ENCODE results near the gene POU3F1. TPM values are rescaled to one million over a fixed set of nuclear protein-coding genes. Genes with fewer than 3 reads are reported as not detected.

The POU3F1 gene
- total RNA-seq, 1 donor from 2014 or later: 0.32 TPM

DNA sequence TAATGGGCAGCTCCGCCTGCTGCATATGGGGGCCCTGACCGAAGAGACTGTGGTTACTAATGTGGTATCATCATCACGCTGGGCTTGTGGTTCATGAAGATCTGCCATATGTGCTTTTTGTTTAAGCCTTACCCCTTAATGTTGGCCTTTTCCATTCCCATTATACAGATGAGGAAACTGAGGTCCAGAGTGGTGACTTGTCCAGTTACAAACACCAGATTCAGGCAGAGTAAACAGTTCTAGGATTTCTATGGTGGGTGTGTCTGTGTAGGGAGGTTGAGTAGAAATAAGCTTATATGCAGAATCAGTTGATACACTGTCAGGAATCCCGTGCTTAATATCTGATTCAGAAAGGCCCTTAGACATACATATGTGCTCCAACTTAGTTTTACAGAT lies 33.4 kb downstream of the POU3F1 start:
- peaks cover 33% of the 10 kb centered on the region for H3K36me3 Mint-ChIP-seq (ENCODE audit: low read depth)
- intact Hi-C loops (cut with micrococcal nuclease): loop anchor here (5.0 kb wide), 1 partner anchor 201 kb away; no protein-coding TSS in a partner anchor
- H3K4me3 Mint-ChIP-seq (ENCODE audit: low read depth): peak overlapping the region; percentile 95
- H3K27me3 Mint-ChIP-seq (ENCODE audit: low read depth): no peaks in the 10 kb centered on the region
- peaks cover 45% of the 10 kb centered on the region for H3K4me1 Mint-ChIP-seq (ENCODE audit: low read depth)
- H3K9me3 Mint-ChIP-seq: no peaks in the 10 kb centered on the region
- H3K27ac Mint-ChIP-seq: peak overlapping the region; percentile 92
- DNase-seq (ENCODE audit: low spot score): no peak

DNA sequence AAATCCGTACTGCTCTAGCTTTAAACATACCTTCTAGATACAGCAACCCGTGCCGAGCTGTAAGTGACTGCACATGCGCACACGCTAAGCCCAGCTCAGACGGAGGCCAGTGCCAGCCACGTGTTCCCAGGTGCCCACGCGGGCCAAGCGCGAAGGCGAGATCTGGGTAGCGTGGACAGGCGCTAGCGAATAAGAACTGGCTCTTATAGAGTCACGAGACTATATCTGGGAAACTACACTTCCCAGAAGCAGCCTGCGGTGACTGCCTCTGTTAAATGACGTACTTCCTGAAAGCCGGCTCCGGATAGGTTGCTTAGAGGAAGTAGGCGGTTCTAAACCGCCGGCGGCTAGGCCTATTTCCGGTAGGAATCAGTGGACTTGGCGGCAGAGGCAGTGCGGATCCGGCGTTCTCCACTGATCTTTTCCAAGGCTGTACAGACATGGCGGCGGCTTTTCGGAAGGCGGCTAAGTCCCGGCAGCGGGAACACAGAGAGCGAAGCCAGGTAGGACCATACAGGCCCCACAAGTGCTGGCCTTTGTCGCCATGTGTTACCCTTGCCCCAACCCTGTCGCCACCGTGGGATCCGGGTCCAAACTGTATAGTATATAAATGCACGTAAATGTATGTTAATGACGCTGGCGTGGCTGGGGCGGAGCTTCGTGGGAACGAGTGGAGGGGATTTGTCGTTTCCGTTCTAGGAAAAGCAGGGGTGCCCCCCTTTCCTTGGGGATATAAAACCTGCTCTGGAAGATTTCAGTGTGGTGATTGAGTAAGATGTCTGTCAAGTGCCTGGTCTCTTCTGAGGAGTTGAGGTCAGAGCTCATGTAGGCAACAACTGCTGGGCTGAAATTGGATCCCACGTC lies 34.0 kb downstream of the POU3F1 start, which contains the start of gene UTP11:
Gene UTP11, plus strand, starts transcription at position 372 of the 864 bp plus-strand sequence. Its CDS starts 69 bp downstream, at position 441.
- intact Hi-C loops (cut with micrococcal nuclease): loop anchor here (1.0 to 5.0 kb wide), 2 partner anchors 18 to 200 kb away; no protein-coding TSS in a partner anchor
- H3K27ac Mint-ChIP-seq: peak within 1 kb of the TSS; percentile 92
- H3K9me3 Mint-ChIP-seq: no peaks in the 10 kb centered on the region
- H3K4me1 Mint-ChIP-seq (ENCODE audit: low read depth): peaks cover 45% of the 10 kb centered on the region
- peak; percentile 90 for DNase-seq (ENCODE audit: low spot score)
- H3K27me3 Mint-ChIP-seq (ENCODE audit: low read depth): no peaks in the 10 kb centered on the region
- H3K36me3 Mint-ChIP-seq (ENCODE audit: low read depth): peaks cover 30% of the 10 kb centered on the region
- H3K4me3 Mint-ChIP-seq (ENCODE audit: low read depth): peak within 1 kb of the TSS; percentile 95

DNA sequence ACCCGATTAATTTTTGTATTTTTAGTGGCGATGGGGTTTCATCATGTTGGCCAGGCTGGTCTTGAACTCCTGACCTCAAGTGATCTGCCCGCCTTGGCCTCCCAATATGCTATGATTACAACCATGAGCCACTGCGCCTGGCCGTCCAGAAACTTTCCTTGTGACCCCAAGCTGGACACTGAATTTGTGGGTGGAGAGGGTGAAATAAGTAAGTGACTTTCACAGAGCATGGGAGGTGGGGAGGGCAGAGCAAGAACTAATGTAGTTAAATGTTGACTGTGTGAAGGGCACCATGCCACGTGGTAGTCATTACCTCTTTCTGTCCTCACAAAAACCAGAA lies 36.8 kb downstream of the POU3F1 start:
- intact Hi-C loops (cut with micrococcal nuclease): loop anchor here (1.0 to 5.0 kb wide), 3 partner anchors 18 to 198 kb away; partner anchors contain the start of gene SF3A3
- Mint-ChIP-seq H3K9me3 (no peaks in the 10 kb centered on the region), H3K4me3 (ENCODE audit: low read depth) (no peak overlapping the region), H3K4me1 (ENCODE audit: low read depth) (peaks cover 35% of the 10 kb centered on the region), H3K27ac (peak overlapping the region; percentile 96), H3K36me3 (ENCODE audit: low read depth) (peaks cover 13% of the 10 kb centered on the region), H3K27me3 (ENCODE audit: low read depth) (no peaks in the 10 kb centered on the region)
- DNase-seq (ENCODE audit: low spot score): no peak

DNA sequence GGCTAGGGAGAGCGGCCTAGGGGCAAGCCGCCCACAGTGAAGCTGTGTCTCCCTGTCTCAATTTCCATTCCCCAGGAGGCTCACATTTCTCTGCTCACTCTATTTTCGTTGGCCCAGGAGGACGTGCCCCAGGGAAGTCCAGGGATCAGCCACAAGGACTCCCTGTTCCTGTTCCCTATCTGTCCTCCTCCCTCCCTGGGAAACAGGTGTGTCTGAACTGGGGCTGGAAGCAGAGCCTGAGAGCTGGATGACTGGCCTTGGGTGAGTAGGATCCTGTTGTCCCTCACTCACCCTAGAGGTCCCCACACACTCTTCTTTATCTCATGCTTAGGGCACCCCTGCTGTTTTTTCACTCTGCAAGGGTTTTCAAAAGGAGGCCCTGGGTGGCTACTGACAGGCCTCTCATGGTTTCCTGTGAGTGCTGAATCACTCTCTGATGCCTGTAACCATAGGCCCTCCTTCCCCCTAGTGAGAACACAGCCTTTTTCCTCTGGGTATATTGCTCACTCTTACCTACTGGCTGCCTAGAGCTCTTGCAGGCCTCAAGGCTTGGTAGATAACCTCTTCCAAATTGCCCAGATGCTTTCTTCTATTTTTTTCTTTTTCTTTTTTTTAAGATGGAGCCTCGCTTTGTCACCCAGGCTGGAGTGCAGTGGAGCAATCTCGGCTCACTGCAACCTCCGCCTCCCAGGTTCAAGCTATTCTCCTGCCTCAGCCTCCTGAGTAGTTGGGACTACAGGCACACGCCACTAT lies 37.3 kb downstream of the POU3F1 start:
- peak overlapping the region; percentile 96 for H3K27ac Mint-ChIP-seq
- intact Hi-C loops (cut with micrococcal nuclease): loop anchor here (1.0 kb wide), 2 partner anchors 19 kb away; partner anchors contain the start of gene SF3A3
- peak overlapping the region; percentile 40 for H3K4me3 Mint-ChIP-seq (ENCODE audit: low read depth)
- peaks cover 18% of the 10 kb centered on the region for H3K36me3 Mint-ChIP-seq (ENCODE audit: low read depth)
- DNase-seq (ENCODE audit: low spot score): peak; percentile 46
- no peaks in the 10 kb centered on the region for H3K27me3 Mint-ChIP-seq (ENCODE audit: low read depth)
- no peaks in the 10 kb centered on the region for H3K9me3 Mint-ChIP-seq
- peaks cover 40% of the 10 kb centered on the region for H3K4me1 Mint-ChIP-seq (ENCODE audit: low read depth)

DNA sequence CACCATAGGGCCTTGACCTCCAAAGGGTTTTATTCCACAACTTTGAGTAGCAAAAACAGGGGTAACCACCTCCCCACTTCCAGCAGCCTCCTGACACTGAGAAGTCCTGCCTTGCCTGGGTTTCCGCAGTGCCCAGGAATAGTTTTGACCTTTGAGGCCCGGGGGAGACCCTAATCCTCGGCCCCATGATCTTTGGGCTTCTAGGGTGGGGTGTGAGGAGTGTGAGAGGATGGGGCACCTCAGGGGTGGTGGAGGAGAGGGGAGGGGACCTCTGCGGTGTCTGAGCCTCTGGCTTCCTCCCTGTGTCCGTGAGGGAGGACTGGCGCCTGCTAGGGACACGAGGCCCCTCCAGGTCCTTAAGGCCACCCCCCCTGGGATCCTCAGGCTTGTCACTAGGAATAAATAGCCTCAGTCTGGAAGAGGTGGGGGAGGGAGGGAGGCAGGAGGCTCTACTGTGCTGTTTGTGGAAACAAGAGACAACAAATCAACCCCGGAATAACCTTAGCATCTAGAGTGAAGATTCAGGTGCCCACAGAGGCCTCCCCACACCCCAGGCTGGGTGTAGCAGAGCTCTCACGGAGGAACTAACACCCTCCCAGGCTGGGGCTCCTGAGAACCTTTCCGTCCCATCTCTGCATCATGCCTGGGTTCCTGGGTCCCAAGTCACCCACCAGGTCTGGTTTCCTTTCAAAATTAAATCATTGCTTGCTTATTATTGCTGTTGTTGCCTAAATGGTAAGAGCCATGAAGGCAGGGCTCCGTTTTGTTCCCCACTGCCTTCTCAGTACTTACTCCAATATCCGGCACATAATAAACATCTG lies 40.4 kb downstream of the POU3F1 start:
- Mint-ChIP-seq H3K36me3 (ENCODE audit: low read depth) (peaks cover 15% of the 10 kb centered on the region), H3K4me3 (ENCODE audit: low read depth) (peak overlapping the region; percentile 67), H3K27ac (peak overlapping the region; percentile 60), H3K9me3 (no peaks in the 10 kb centered on the region), H3K27me3 (ENCODE audit: low read depth) (no peaks in the 10 kb centered on the region), H3K4me1 (ENCODE audit: low read depth) (peaks cover 43% of the 10 kb centered on the region)
- DNase-seq (ENCODE audit: low spot score): no peak
- intact Hi-C loops (cut with micrococcal nuclease): no loop called here

DNA sequence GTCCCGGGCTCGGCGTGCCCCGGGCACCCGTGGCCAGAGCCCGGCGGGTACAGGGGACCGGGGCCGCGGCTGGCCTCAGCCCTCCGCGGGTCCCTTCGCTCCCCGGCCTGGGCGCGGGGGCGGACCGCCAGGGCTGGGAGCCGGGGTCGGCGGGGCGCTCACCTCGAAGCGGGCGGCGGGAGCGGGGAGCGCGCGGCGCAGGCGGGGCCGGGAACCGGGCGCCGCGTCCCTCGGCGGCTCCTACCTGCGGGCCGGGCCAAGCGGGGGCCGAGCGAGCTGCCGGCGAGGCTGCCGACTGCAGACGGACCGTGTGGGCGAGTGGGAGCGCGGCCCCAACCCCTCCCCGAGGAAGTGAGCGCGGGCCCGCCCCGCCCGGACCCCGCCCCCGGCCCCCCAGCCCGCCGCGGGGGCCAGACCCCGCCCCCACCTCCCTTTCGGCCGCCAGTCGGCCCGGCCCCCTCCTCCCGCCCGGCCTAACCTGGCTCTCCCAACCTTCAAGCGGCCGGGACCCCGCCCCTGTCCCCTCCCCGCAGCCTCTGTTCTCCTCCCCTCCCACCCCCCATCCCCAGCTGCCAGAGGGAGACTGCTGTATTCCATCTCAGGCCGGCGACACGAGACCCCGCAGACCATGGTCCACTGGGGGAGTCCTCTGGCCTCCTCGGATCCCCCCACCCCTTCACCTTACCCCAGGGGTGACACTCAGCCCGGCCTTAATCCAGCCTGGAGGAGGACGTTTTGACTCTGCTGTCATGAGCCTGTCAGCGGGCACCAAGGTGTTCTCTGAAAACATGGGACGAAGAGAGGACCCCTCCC lies 41.2 kb downstream of the POU3F1 start, which contains the start of gene FHL3:
Gene FHL3, minus strand, starts transcription at position 320 of the 813 bp plus-strand sequence. CDS start 6,102 bp downstream, outside the sequence.
- peaks cover 21% of the 10 kb centered on the region for H3K36me3 Mint-ChIP-seq (ENCODE audit: low read depth)
- H3K4me1 Mint-ChIP-seq (ENCODE audit: low read depth): peaks cover 46% of the 10 kb centered on the region
- intact Hi-C loops (cut with micrococcal nuclease): no loop called here
- H3K9me3 Mint-ChIP-seq: no peaks in the 10 kb centered on the region
- no peak for DNase-seq (ENCODE audit: low spot score)
- H3K27me3 Mint-ChIP-seq (ENCODE audit: low read depth): no peaks in the 10 kb centered on the region
- peak within 1 kb of the TSS; percentile 79 for H3K27ac Mint-ChIP-seq
- peak within 1 kb of the TSS; percentile 91 for H3K4me3 Mint-ChIP-seq (ENCODE audit: low read depth)

DNA sequence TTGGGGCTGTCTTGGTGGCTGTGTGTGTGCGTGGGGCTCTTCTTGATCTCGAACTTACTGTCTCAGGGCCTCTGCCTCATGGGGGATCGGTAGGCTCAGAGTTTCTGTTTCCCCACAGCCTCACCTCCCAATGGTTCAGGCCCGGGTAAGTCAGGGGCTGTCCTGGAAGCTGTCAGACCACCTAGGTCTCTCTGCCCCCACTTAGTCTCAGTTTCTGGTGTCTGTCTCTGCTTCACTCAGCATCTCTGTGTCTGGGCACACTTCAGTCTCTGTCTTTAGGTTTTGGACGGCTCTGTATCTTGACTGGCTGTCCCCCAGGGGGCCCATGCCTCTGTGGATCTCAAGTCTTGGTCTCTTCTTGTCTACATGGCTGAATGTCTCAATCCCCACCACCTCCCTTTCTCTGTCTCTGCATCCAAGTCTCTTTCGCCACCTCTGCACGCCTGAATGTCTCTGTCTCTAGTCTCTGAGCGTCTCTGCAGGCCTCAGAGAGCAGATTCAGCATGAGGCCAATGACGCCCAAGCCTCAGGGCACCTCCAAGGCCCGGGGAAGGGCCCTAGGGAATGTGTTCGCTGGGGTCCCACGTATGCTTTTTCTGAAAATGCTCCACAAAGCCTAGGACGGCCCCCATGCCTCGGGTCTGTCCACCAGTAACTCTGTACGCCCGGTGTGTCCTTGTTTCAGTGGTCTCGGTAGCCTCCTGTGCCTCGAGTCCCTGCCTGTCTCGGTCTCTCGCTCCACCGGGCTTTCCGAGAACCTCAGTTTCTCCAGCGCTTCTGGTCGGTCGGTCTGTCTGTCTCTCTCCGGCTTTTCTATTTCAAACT lies 42.1 kb downstream of the POU3F1 start:
- H3K36me3 Mint-ChIP-seq (ENCODE audit: low read depth): peaks cover 21% of the 10 kb centered on the region
- H3K27me3 Mint-ChIP-seq (ENCODE audit: low read depth): no peaks in the 10 kb centered on the region
- peaks cover 46% of the 10 kb centered on the region for H3K4me1 Mint-ChIP-seq (ENCODE audit: low read depth)
- H3K4me3 Mint-ChIP-seq (ENCODE audit: low read depth): peak overlapping the region; percentile 91
- H3K27ac Mint-ChIP-seq: peak overlapping the region; percentile 79
- DNase-seq (ENCODE audit: low spot score): no peak
- no peaks in the 10 kb centered on the region for H3K9me3 Mint-ChIP-seq
- intact Hi-C loops (cut with micrococcal nuclease): no loop called here

DNA sequence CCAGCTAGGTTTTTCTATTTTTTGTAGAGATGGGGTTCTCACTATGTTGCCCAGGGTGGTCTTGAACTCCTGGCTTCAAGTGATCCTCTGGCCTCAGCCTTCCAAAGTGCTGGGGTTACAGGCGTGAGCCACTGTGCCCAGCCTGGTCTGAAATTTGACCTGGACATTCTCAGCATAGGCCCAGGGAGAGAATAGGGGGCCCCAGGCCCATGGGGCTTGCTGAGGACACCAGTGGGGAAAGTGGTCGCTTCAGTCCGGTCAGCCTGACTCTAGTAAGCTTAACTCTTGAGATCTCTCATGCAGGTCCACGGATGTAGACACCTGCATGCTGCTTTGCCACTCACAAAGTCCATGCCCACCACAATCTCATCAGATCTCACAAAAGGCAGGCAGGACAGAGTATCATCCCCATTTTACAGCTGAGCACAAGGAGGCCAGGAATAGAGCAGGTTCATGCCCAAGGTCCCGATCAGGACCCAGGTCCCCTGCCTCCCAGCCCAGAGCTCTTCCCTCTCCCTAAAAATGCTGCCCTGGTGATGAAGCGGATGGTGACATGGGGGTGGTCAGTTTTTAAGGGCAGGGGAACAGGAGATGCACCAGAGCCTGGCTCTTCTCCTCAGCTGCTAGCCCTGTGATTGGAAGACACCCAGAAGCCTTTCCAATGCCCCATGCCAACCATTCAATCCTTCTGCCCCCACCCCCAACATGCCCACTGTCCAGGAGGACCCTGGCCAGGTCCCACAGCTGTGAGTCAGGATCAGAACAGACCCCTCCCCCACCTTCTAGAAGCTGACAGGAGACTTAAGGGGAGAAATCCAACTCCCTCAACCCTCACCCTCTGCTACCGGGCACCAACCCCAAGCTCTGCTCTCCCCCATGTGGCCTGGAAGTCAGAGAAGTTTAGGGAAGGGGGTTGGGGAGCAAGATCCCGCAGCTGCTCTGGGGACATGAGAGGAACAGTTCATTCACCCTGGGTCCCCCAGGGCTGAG lies 43.0 kb downstream of the POU3F1 start:
- Mint-ChIP-seq H3K4me1 (ENCODE audit: low read depth) (peaks cover 46% of the 10 kb centered on the region), H3K27ac (peak overlapping the region; percentile 79)
- DNase-seq (ENCODE audit: low spot score): no peak

DNA sequence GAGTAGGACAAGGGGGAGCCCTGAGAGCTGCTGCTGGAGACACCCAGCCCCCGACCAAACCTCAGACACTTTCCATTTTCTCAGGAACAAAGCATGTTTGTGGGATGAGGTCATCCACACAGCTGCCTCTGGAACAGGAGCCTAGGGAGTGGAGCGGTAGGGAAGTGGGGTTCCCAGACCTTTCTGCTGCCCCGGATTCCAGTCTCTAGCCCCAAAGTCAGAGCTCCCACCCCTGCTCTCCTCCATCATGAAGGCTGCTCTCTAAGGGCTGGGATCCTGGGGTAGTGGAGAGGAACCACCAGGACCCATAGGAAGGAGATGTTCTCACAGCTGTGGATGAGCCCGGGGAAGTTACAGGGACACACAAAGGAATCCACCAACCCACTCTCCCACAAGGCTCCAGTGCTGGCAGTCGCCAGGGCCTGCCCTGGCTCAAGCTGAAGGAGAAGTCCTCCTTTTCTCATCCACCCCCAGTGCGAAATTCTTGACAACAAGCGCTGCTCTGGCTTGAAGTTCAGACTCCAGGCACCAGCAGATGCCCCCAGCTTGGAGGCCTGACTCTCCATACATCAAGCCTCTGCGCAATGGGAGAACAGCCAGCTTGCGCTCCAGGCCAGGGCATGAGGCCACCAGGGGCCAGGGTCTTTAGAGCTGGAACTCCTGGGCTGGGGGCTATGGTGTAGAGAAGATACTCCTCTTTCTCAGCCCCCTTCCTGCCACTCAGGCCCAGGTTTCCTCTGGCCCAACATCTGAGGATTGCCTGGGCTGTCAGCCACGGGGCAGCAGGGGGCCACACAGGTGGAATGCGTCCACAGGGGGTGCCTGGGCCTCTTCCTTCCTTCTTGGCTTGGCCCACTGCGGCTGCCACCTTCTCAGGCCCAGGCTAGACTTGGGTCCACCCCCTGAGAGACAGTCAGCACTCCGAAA lies 45.8 kb downstream of the POU3F1 start:
- Mint-ChIP-seq H3K9me3 (no peaks in the 10 kb centered on the region), H3K27me3 (ENCODE audit: low read depth) (no peaks in the 10 kb centered on the region), H3K36me3 (ENCODE audit: low read depth) (peaks cover 50% of the 10 kb centered on the region), H3K4me1 (ENCODE audit: low read depth) (peaks cover 60% of the 10 kb centered on the region), H3K4me3 (ENCODE audit: low read depth) (peak overlapping the region; percentile 33), H3K27ac (peak overlapping the region; percentile 94)
- intact Hi-C loops (cut with micrococcal nuclease): no loop called here
- DNase-seq (ENCODE audit: low spot score): no peak

More for the DNA sequence above, 43.0 kb downstream of the POU3F1 start:
- intact Hi-C loops (cut with micrococcal nuclease): no loop called here
- Mint-ChIP-seq H3K4me3 (ENCODE audit: low read depth) (peak overlapping the region; percentile 91), H3K9me3 (no peaks in the 10 kb centered on the region), H3K27me3 (ENCODE audit: low read depth) (no peaks in the 10 kb centered on the region), H3K36me3 (ENCODE audit: low read depth) (peaks cover 30% of the 10 kb centered on the region)

DNA sequence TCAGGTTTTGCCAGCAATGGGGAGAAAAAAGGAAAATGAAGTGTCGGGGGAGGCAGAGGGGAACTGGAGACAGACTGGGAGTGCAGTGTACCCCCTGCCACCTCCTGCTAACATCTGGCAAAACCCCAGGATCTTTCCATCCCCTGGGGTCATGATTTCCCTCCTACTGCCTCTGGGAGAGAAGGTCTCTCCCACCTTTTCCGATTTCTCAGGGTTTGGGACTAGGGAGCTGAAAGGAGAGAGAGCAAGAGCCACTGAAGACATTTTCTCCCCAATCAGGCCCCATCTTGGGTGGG lies 46.4 kb downstream of the POU3F1 start:
- no peaks in the 10 kb centered on the region for H3K27me3 Mint-ChIP-seq (ENCODE audit: low read depth)
- H3K4me1 Mint-ChIP-seq (ENCODE audit: low read depth): peaks cover 63% of the 10 kb centered on the region
- intact Hi-C loops (cut with micrococcal nuclease): no loop called here
- H3K36me3 Mint-ChIP-seq (ENCODE audit: low read depth): peaks cover 52% of the 10 kb centered on the region
- no peak for DNase-seq (ENCODE audit: low spot score)
- H3K9me3 Mint-ChIP-seq: no peaks in the 10 kb centered on the region
- H3K4me3 Mint-ChIP-seq (ENCODE audit: low read depth): peak overlapping the region; percentile 33
- peak overlapping the region; percentile 94 for H3K27ac Mint-ChIP-seq
